HG03439 (cell line): Measurements from ENCODE around the gene GLOD5.

ENCODE experiments used
- ATAC-seq: cut with Tn5 transposase; IDR thresholded peaks from one replicate; pipeline ENCODE4 v1.9.1; 2021; ENCODE audit warnings: mild to moderate bottlenecking, moderate library complexity; ENCODE audit not compliant: unreplicated experiment

The GLOD5 gene

DNA sequence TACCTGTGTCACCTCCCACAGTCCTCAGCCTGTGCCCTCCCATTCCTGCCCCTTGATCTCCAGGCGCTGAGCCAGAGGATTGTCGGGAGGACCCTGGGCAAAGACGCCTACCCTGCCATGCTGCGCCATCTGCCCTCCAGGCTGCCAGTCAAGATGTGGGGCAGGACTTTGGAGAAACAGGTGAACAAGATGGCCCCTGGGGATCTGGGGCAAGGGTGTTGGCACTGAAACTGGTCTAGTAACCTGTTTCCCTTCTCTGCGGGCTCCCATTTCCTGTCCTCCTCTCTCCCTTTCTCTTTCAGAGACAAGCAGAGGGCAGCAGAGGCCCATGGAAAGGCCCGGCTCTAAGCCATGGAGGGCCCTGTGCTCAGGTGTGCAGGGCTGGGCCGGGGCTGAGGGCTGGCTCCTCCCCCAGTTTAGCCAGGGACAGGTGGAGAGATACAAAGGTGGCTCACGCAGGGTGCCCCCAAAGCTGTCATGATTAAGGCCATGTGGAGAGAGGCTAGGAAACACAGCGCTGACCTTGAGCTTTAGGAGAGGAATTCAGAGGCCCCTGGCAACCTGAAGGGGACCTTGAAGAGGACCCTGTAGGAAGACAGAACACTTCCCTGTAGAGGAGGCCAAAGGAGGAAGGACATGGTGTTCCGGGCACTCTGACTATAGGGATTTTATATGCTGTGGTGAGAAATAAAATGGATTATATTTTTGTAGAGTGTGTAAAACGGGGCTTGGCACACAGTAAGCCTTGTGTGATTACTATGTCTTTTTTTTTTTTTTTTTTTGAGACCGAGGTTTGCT, at the start of gene GLOD5:
Gene GLOD5, plus strand, starts transcription at position 74 of the 798 bp plus-strand sequence. Its CDS starts 44 bp downstream, at position 118.
- no peak for ATAC-seq

DNA sequence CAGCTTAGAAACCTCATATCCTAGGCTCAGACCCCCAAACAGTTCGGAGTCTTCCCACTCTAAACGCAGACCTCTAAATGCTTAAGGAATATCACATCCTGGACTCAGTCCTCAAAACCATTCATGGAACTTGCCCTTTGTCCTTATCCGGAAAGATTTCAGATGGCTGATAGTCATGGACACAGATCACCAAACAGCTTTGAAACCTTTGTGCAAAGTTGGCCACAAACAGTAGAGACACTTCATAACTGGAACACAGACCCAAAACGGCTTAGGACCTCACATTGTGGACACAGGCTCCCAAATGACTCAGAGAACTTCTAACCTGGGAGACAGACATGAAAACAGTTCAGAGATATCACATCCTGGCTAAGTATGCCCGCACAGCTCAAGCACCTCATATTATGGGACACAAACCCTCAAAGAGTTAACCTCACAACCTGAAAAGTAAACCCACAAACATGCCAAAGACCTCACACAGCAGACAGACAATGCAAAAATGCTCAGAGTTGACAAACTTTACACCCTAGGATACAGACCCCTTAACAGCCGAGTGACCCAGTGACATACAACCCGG, 49.5 kb upstream of the GLOD5 start:
- ATAC-seq = no peak

DNA sequence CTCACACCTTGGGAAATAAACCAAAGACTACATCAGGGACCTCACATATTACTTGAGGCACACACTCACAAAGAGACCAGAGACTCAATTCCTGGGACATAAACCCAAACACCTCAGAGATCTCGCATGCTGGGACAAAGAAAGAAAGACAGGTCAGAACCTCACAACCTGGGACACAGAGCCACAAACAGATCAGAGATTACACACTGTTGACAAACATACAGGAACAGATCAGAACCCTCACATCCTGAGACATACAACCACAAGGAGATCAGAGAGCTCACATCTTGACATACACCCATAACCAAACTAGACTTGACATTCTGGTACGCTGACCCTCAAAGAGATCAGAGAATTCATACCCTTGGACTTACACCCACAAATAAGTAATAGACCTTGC, 47.7 kb upstream of the GLOD5 start:
- ATAC-seq = no peak

DNA sequence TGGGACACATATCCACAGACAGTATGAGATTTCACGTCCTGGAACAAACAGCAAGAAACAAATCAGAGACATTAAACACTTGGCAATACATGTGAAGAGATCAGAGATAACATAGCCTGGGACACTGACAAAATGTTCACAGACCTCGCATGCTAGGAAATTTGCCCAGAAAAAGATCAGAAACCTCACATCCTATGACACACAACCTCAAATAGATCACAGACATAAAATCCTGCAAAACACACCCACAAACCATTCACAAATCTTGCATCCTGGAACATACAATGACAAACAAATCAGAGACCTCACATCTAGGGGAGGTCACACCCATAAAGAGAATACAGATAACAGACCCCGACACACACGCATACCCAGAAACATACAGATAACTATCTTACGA, 47.0 kb upstream of the GLOD5 start:
- no peak for ATAC-seq

DNA sequence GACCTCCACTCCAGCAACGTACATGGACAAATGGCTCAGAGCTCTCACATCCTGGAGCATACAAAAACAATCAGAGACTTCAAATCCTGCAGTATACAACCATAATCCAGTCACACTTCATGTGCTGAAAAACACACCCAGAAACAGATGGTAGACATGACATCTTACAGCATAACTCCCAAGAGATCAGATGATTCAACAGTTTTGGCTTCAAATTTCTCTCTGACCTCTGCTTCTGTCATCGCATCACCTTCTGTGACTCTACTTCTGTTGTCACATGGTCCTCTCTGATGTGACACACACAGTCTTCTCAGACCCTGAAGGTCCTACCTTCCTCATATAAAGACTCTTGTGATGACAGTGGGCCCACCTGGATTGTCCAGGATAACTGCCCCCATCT, 46.5 kb upstream of the GLOD5 start:
- ATAC-seq = no peak

DNA sequence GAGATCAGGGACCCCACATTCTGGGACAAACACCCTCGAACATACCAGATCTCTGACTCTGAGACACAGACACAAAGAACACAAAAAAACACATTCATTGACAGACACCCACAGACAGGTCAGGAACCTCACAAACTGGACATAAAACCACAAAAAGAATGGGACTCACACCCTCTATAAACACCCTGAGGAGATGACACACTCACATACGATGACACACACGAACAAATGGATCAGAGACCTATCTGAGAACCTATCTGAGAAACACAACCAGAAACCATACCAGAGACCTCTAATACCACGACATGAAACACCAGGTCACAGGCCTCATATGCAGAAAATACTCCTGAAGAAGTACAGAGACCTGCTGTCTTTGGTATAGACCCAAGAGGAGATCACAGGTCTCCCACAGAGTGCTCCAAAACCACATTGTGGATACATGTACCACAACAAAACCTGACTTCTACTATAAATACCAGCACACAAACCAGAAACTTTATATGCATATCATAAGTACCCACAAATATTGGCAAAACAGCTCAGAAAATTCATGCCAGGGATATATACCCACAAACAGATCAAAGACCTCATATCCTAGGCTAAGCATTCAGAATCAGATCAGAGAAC, 45.6 kb upstream of the GLOD5 start:
- no peak for ATAC-seq

DNA sequence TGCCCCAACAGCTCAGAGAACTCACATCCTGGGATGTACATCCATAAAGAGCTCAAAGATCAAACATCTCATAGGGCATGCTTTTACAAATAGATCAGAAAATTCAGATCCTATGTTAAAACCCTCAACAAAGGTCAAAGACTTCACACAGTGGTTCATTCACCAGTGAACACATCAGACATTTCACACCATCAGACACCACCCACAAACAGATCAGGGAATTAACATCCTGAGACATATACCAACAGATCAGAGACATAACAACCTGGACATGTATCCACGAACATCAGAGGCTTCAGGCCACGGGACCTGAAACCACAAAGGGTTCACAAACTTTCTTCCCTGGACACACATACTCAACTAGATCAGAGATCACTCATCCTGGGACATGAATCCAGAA, 41.6 kb upstream of the GLOD5 start:
- ATAC-seq = no peak

DNA sequence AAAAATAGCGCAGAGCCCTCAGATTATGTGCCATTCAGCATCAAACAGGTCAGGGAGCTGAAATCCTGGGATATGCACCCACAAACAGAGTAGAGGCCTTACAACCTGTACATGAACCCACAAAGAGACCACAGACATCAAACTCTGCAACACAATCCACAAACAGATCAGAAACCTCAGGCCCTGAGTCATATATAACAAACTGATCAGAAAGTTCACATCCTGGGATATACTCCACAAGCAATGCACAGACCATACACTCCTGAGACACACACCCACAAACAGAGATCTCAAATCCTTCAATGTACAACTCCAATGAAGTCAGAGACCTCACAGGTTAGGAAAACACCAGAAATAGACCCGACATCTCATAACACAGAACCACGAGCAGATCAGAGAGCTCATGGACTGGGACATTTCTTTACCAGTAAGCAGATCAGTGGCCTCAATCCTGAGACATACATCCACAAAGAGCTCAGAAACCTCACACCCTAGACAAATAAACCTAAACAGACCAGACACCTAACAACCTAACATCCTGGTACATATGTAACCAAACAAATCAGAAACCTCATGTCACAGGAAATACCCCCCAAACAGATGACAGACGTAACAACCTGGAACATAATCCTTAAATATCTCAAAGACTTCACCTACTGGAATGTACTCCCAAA, 40.8 kb upstream of the GLOD5 start:
- ATAC-seq = no peak

DNA sequence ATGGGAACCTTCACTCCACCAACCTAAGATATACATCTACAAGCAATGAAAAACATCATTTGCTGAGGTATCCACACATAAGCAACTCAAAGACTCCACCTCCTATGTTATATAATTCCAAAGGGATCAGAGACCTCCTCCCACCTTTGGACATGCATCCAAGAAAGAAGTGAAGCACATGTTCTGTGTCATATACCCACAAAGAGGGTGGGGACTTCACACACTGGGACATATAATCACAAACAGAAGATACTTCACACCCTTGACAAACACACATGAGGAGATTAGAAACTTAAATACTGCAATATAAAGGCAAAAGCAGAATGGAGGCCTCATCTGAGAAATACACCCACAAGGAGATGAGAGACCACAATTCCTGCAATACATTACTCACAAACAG, 39.6 kb upstream of the GLOD5 start:
- ATAC-seq = no peak

DNA sequence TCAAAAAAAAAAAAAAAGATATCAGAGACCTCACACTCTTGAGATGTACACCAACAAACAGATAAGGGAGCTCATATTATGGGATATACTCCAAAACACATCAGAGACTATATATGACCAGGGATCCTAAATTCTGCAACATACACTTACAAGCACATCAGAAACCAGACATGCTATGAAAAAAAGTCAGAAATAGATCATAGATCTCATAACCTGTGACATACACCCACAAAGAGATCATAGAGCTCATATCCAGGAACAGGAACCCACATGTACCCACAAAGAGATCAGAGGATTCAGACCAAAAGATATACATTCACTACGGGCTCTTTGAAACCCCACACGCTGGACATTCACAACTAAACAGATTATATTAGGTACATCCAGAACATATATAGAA, 35.0 kb upstream of the GLOD5 start:
- no peak for ATAC-seq

DNA sequence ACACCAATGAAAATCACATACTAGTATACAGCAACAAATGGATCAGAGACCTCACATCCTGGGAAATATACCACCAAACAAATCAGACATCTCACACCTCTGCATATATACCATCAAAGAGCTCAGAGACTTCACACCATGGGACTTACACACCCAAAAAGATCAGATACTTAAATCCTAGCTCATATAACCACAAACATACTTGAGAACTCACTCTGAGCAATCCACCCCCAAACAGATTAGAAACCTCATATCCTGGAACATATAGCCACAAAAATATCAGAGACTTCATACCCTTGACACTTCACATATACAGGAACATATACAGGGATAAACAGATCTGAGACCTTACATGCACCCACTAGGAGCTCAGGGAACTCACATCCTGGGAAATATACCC, 32.9 kb upstream of the GLOD5 start:
- ATAC-seq = no peak

DNA sequence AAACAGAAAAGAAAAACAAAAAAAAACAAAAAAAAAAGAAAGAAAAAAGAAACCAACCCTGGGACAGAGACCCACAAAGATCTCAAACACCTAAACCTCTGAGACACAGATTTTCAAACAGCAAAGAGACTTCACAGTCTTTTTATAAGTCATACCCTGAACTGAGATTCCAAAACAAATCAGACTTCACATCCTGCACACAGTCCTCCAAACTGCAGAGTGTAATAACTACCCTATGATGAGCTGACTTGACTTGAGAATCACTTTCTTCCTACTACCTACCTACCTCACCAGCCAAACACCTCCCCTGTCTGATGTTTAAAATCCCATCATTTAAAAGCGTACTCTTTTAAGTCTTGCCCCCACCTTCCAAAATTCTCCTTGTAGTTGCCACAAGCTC, 25.2 kb upstream of the GLOD5 start:
- ATAC-seq = no peak

DNA sequence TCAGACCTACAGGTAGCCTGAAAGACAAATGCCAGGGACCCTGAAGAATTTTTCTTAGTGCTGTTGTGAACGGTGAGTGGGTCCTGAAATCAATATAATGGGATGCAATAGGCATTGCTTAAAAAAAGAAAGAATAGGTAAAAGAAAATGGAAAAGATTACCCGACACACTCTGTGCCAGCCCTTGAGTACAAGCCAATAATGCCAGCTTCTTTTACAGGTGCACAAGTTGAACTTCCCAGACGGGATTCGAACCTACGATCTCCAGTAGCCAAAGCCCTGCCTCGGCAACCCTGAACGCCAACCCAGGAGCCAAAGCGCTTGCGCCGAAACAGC, 24.7 kb upstream of the GLOD5 start:
- ATAC-seq = no peak

DNA sequence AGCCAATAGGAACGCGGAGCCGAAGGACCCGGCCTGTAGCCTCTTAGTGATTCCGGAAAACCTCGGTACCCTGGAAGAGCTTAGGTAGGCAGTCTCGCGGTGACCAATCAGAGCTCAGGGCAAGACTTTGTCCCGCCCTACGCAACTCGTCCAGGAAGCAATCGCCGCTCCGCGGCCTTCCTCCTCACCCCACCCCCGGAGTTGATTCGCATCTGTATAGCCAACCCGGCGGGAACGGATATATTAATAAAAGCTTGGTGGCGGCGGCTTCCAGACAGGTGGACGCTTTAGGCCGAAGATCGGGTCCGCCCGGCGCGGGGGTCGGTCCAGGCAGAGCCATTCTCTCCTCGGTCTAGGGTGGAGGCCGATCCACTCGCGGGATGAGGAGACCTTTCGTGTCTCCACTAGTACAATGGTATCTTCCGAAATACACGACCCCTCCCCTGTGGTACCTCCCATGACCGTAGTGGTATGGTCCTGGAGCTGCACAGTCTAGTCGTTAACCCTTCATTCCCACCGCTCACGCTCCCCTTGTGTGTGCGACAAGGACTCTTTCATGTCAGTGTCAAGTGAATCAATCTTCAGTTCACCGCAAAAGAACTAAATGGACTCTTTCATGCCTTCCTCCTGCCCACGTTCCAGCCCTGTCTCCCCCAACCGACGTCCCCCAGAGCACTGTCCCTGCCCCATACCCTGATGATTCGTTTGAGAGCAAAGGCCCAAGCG, 24.2 kb upstream of the GLOD5 start:
- ATAC-seq = peak; percentile 97

DNA sequence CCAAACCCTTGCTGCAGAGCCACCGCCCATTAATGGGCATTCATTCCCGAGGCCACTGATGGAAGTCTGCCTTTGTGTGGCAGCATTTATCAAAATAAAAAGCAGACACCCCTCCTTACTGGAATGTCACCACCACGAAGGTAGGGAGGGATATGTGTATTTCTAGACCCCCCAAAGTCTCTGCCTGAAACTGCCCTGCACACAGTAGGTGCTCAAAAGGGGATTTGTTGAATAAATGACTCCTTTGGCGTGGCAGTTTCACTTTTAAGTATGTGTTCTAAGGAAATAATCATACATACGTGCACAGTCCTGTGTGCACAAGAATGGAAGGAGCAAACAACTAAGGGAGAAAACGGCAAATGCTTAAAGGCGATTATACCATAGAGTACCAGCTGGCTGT, 23.6 kb upstream of the GLOD5 start:
- no peak for ATAC-seq

DNA sequence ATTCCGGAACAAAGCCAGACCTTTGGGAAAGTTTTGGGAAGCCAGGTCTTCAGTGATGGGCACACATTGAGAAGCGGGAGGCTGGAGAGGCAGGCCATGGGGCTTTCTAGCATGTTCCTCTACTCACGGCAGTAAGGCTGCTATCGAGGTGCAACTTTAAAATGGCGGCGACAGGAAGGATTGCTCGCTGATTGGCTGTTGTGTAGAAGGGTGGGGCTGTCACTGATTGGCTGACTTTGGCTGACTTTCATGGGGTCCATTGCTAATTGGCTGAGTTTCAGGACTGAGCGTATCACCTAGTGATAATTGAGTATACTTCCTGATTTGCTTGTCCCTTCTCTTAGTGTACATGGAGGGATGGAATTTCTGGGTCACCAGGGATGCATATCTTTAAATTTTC, 19.7 kb upstream of the GLOD5 start:
- no peak for ATAC-seq

DNA sequence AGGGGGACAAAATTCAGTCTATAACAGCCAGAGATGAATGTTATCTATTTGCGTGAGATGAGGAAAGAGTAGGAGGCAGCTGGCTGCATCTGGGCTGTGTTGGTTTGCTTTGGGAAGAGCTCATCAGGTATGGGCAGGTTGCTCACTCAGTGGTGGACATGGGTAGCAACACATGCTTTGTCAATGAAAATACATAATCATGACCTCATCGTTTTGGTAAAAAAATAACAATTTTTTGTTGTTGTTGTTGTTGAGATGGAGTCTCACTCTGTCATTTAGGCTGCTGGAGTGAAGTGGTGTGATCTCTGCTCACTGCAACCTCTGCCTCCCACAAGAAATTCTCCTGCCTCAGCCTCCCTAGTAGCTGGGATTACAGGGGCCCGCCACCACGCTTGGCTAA, 16.3 kb upstream of the GLOD5 start:
- no peak for ATAC-seq

DNA sequence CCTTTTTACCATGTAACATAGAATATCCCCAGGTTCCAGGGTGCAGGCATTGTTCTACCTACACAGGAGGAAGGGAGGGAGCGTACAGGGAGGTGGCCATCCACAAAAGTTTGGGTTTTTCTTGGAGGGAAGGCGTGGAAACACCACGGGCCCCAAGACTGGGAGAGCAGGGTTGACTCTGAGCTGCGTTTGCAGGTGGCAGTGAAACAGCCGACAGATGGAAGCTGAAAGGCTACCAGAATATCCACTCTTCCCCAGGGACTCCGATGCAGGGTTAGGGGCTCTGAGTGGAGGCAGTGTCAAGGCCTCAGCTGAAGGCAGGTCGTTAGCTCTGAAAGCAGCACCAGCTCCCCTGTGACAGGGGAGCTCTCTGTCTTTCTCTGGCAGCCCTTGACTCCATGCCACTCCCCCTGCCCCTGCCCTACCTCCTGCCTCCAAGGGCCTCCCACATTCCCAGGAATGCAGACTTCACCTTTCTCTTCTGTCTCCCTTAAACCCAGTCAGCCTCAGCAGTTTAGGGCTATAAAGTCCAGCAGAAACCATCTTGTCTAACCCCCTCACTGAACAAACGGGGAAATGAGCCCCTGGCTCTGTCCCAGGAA, 14.0 kb upstream of the GLOD5 start:
- ATAC-seq = no peak

DNA sequence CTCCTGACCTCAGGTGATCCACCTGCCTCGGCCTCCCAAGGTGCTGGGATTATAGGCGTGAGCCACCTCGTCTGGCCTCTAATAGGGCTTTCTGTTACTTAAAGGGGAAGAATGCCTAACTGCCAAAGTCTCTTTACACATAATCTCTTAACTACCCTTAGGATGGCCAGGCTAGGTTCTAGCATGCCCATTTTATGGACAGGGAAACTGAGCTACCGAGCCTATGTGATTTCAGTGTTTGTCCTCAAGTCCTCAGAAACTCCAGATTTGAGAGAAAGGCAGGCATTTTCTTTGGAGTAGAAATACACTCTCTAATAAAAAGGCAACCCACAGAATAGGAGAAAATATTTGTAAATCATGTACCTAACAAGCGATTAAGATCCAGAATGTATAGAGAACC, 12.4 kb upstream of the GLOD5 start:
- no peak for ATAC-seq

DNA sequence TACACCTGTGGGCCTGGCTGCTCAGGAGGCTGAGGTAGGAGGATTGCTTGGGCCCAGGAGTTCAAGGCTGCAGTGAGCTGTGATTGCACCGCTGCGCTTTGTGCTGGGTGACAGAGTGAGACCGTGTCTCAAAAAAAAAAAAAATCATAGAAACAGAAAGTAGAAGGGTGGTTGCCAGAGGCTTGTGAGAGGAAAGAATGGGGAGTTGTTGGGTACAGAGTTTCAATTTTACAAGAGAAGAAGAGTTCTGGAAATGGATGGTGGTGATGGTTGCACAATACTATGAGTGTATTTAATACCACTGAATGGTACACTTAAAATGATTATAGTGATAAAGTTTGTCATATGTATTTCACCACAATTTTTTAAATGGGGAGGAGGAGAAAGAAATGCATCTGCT, 10.2 kb upstream of the GLOD5 start:
- no peak for ATAC-seq

DNA sequence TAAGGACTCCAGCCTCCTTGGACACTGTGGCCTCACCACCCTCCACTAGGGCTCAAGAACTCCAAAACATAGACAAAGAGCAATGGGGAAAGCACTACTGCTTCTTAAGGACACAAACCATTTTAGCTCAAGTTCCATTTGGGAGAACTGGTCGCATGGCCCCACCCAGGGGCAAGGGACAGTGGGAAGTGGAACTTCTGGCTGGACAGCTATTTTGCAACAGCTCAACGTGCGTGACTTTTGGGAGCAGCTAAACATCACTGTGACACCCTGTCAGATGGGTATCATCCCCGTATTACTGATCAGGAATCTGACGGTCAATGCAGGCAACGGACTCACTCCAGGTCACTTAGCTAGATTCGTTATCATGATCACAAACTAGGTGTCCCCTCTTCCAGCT, 9.0 kb upstream of the GLOD5 start:
- no peak for ATAC-seq
